Parathyroid adenoma (tissue), 2 donors: ENCODE measurements around the gene QPRT.
"Not testable (repeated sequence)": the region's sequence is repeated elsewhere in the genome, so short reads cannot be mapped to it uniquely, and the experiment has no call there.

ENCODE experiments used
- H2AFZ ChIP-seq: fragments of 300-600 bp; sonication (generic); one replicate; pipeline ENCODE4 v1.7.0; 2017; ENCODE audit warnings: antibody characterized with exemption, mild to moderate bottlenecking
- H3K27ac ChIP-seq: fragments of 300-600 bp; sonication (generic); one replicate; pipeline ENCODE4 v1.7.0; 2017
- H3K27me3 ChIP-seq: fragments of 300-600 bp; sonication (generic); one replicate; pipeline ENCODE4 v1.7.0; 2017; ENCODE audit warnings: low read length; ENCODE audit not compliant: control insufficient read depth, insufficient read depth
- H3K36me3 ChIP-seq: fragments of 300-600 bp; sonication (generic); one replicate; pipeline ENCODE4 v1.7.0; 2017; ENCODE audit warnings: low read length; ENCODE audit not compliant: control insufficient read depth, insufficient read depth
- H3K4me1 ChIP-seq: fragments of 300-600 bp; sonication (generic); one replicate; pipeline ENCODE4 v1.7.0; 2017; ENCODE audit warnings: control low read depth
- H3K4me2 ChIP-seq: fragments of 300-600 bp; sonication (generic); one replicate; pipeline ENCODE4 v1.7.0; 2017; ENCODE audit warnings: low read length
- H3K4me3 ChIP-seq: fragments of 300-600 bp; sonication (generic); one replicate; pipeline ENCODE4 v1.7.0; 2017; ENCODE audit warnings: low read depth, low read length
- H3K79me2 ChIP-seq: fragments of 300-600 bp; sonication (generic); one replicate; pipeline ENCODE4 v1.7.0; 2017; ENCODE audit warnings: control low read depth
- H3K9ac ChIP-seq: fragments of 300-600 bp; sonication (generic); one replicate; pipeline ENCODE4 v1.7.0; 2017; ENCODE audit warnings: mild to moderate bottlenecking
- H3K9me3 ChIP-seq: fragments of 300-600 bp; sonication (generic); one replicate; pipeline ENCODE4 v1.7.0; 2017; ENCODE audit warnings: low read length; ENCODE audit not compliant: control insufficient read depth
- CTCF ChIP-seq: fragments of 300-600 bp; sonication (generic); IDR thresholded peaks from one replicate; pipeline ENCODE4 v1.7.0; 2017; ENCODE audit warnings: antibody characterized with exemption, mild to moderate bottlenecking
- donor health status: primary hyperparathyroidism.

QPRT gene

GRCh38 chr16:29745121-29745852 is 66.3 kb downstream of the QPRT start:
- H3K36me3 ChIP-seq: no peaks in the 10 kb centered on the region
- no peak for TF ChIP-seq CTCF
- H3K9me3 ChIP-seq: no peaks in the 10 kb centered on the region
- no peak overlapping the region for H3K4me3 ChIP-seq
- H3K4me1 ChIP-seq: no peaks in the 10 kb centered on the region
- H3K4me2 ChIP-seq: no peak overlapping the region
- H3K79me2 ChIP-seq: no peaks in the 10 kb centered on the region
- no peak overlapping the region for H2AFZ ChIP-seq
- H3K9ac ChIP-seq: no peak overlapping the region
- no peak overlapping the region for H3K27ac ChIP-seq
- no peaks in the 10 kb centered on the region for H3K27me3 ChIP-seq

- TF ChIP-seq CTCF: no peak
- no peak within 1 kb of the TSS for H3K27ac ChIP-seq
- H2AFZ ChIP-seq: no peak within 1 kb of the TSS
- no peak within 1 kb of the TSS for H3K9ac ChIP-seq
- H3K27me3 ChIP-seq: no peaks in the 10 kb centered on the region
- H3K9me3 ChIP-seq: no peaks in the 10 kb centered on the region
- H3K4me1 ChIP-seq: no peaks in the 10 kb centered on the region
- H3K4me2 ChIP-seq: no peak within 1 kb of the TSS
- no peak within 1 kb of the TSS for H3K4me3 ChIP-seq
- H3K36me3 ChIP-seq: no peaks in the 10 kb centered on the region
- no peaks in the 10 kb centered on the region for H3K79me2 ChIP-seq
Observed at GRCh38 chr16:29745853-29746345, 66.9 kb downstream of the QPRT start, which contains the start of gene C16orf54. Gene C16orf54 (minus strand): TSS chr16:29745990. CDS start chr16:29744951, 1,039 bp downstream.

- H3K4me1 ChIP-seq, H3K27me3 ChIP-seq, H3K4me2 ChIP-seq, H3K9me3 ChIP-seq, H2AFZ ChIP-seq, H3K36me3 ChIP-seq, H3K9ac ChIP-seq, H3K79me2 ChIP-seq, H3K4me3 ChIP-seq, H3K27ac ChIP-seq: not testable (repeated sequence)
Observed at GRCh38 chr16:29746518-29746917, 67.5 kb downstream of the QPRT start.
